ENCODE data around the gene HPSE2.

DNA sequence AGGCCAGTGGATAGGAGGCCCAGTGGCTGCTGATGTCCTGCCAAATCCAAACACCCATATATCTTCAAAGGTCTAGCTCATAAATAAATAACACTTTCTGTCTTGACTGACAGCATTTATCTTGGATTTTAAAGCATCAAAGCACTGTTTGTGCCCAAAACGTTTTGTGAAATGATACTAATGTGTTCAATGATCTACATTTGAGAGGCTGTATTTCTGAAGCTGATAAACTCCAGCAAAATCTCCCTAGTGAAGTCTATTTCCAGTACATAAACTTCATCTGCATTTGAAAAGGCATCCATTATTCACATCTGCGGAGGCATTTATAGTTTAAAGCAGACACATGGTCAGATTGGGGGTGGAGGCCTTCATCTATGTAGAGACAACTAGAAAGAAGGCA is 276.3 kb downstream of the HPSE2 start:
- TF ChIP-seq, protein P1, sequence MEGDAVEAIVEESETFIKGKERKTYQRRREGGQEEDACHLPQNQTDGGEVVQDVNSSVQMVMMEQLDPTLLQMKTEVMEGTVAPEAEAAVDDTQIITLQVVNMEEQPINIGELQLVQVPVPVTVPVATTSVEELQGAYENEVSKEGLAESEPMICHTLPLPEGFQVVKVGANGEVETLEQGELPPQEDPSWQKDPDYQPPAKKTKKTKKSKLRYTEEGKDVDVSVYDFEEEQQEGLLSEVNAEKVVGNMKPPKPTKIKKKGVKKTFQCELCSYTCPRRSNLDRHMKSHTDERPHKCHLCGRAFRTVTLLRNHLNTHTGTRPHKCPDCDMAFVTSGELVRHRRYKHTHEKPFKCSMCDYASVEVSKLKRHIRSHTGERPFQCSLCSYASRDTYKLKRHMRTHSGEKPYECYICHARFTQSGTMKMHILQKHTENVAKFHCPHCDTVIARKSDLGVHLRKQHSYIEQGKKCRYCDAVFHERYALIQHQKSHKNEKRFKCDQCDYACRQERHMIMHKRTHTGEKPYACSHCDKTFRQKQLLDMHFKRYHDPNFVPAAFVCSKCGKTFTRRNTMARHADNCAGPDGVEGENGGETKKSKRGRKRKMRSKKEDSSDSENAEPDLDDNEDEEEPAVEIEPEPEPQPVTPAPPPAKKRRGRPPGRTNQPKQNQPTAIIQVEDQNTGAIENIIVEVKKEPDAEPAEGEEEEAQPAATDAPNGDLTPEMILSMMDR (IDR thresholded peaks at IDR 0.05), result no peak
- TF ChIP-seq POLR2A (IDR thresholded peaks at IDR 0.05; ENCODE audit: low read depth), result no peak
- no peak for TF ChIP-seq EP300 (IDR thresholded peaks at IDR 0.05)

Data from esophagus muscularis mucosa (tissue), 4 donors.